Heart left ventricle (tissue), 16 donors: Measurements from ENCODE around the gene VEGFA. TPM values are rescaled to one million over a fixed set of nuclear protein-coding genes. Genes with fewer than 3 reads are reported as not detected.

Experiments
- ATAC-seq, 4 donors: fragments of 200-7000 bp; cut with Tn5 transposase; one replicate each; pipeline ENCODE4 v1.9.1; 2020 to 2022; ENCODE audit warnings: moderate library complexity in 4 of 4, mild to moderate bottlenecking in 3 of 4, moderate number of reproducible peaks in 1 of 4
- DNase-seq, 5 donors: peaks; one replicate each; pipeline ENCODE4 v3.0.0-alpha.2; 2020
- H3K27ac ChIP-seq, 12 donors: fragments of 200-600 bp; sonication (generic) in 4 of 12; one replicate each; pipeline versions ENCODE4 v1.5.0 to v1.8.0; 2016 to 2022; ENCODE audit warnings: mild to moderate bottlenecking in 2 of 12
- H3K27me3 ChIP-seq, 9 donors: fragments of 200-600 bp; sonication (generic) in 2 of 9; one replicate each; pipeline versions ENCODE4 v1.5.1 to v1.8.0; 2016 to 2022; ENCODE audit warnings: mild to moderate bottlenecking in 3 of 9
- H3K36me3 ChIP-seq, 9 donors: fragments of 200-600 bp; sonication (generic) in 2 of 9; one replicate each; pipeline versions ENCODE4 v1.5.0 to v1.8.0; 2018 to 2022; ENCODE audit warnings: mild to moderate bottlenecking in 2 of 9
- H3K4me1 ChIP-seq, 12 donors: fragments of 200-600 bp; sonication (generic) in 4 of 12; one replicate each; pipeline versions ENCODE4 v1.5.0 to v1.8.0; 2016 to 2022; ENCODE audit warnings: mild to moderate bottlenecking in 3 of 12
- H3K4me3 ChIP-seq, 12 donors: fragments of 200-600 bp; sonication (generic) in 4 of 12; one replicate each; pipeline versions ENCODE4 v1.5.0 to v1.8.0; 2017 to 2022; ENCODE audit warnings: mild to moderate bottlenecking in 9 of 12, moderate library complexity in 4 of 12
- H3K9me3 ChIP-seq, 12 donors: fragments of 200-600 bp; sonication (generic) in 4 of 12; one replicate each; pipeline versions ENCODE4 v1.5.0 to v1.8.0; 2016 to 2022; ENCODE audit warnings: mild to moderate bottlenecking in 1 of 12
- POLR2A ChIP-seq, 2 donors: fragments of 450-650 bp; IDR thresholded peaks; one replicate each; pipeline ENCODE4 v1.6.1; 2017; ENCODE audit warnings: antibody characterized with exemption in 2 of 2, mild to moderate bottlenecking in 2 of 2, moderate library complexity in 2 of 2
- WGBS, 4 donors: extraction: QIAGEN DNeasy Blood & Tissue Kit in 2 of 4; methylation state at CpG; one replicate each; pipeline versions ENCODE4 v1.1.5 to v1.1.7; 2013 to 2018; 5-methylcytosine and 5-hydroxymethylcytosine counted together
- intact Hi-C, 10 donors: fragments of 100-400 bp; cut with DNase I; formaldehyde crosslinking; loops; one replicate each; pipeline versions ENCODE4 v1.11.1 to v1.14.2; 2022
- polyA plus RNA-seq, 2 donors: library from polyadenylated mRNA; stranded (reverse); fragments of 200-250 nt; gene quantifications; one replicate each; pipeline ENCODE4 v1.2.3, GENCODE V29; 2013
- total RNA-seq, 9 donors: library from RNA; depleted of rRNA in 2 of 9; stranded (reverse); fragments of >200 nt in 2 of 9; fragmentation: NEBNext Ultra II Directional in 3 of 9; extraction: Animal tissue kit (Norgen Biotek cat#: 25700) in 3 of 9; gene quantifications; one replicate each; pipeline versions ENCODE4 v1.1.0 to v1.2.4, GENCODE V29; 2016 to 2023
- TF ChIP-seq, protein P1 (sequence below), 12 donors: fragments of 200-600 bp; sonication (generic) in 4 of 12; IDR thresholded peaks; one replicate each; pipeline versions ENCODE4 v1.5.0 to v1.8.0; 2018 to 2022; ENCODE audit warnings: antibody characterized with exemption in 12 of 12, mild to moderate bottlenecking in 5 of 12
- donor health status: ischemic (EF 13 %, LVEDD 7.1; RV severe dilation, severe dysfunction).
- donor health status: healthy with polysubstance abuse.
- donor health status: DM: no; HTN: yes; CAD: no.
- donor health status: DM: no; HTN: no; CAD: no.
- donor health status: ischemic (EF 25% LVEDD 6.9; RV normal size, moderate dysfunction).
- donor health status: ischemic (EF 25% LVEDD 5.7; RV mildly dilated, moderate dysfunction).
- donor health status: healthy.
- donor health status: DM: yes; HTN: yes; CAD: no.
- donor health status: ischemic (EF 35%, LVEDD 5.7; RV mildly dilated, moderate dysfunction).
- donor health status: nonischemic (EF 11% LVEDD 7.7; RV severe dilation, severe dysfunction).
- donor health status: DM: yes; HTN: yes; CAD: no.
- donor health status: PGD.
- donor health status: ischemic (EF 29% LVEDD 5.4; RV normal size, mild dysfunction).
- donor health status: nonischemic (EF 23%, LVEDD 6.1; RV moderate dilation, normal function).

The VEGFA gene
- total and polyA plus RNA-seq, 11 donors, result 83.0 to 254 (median 171) TPM

DNA sequence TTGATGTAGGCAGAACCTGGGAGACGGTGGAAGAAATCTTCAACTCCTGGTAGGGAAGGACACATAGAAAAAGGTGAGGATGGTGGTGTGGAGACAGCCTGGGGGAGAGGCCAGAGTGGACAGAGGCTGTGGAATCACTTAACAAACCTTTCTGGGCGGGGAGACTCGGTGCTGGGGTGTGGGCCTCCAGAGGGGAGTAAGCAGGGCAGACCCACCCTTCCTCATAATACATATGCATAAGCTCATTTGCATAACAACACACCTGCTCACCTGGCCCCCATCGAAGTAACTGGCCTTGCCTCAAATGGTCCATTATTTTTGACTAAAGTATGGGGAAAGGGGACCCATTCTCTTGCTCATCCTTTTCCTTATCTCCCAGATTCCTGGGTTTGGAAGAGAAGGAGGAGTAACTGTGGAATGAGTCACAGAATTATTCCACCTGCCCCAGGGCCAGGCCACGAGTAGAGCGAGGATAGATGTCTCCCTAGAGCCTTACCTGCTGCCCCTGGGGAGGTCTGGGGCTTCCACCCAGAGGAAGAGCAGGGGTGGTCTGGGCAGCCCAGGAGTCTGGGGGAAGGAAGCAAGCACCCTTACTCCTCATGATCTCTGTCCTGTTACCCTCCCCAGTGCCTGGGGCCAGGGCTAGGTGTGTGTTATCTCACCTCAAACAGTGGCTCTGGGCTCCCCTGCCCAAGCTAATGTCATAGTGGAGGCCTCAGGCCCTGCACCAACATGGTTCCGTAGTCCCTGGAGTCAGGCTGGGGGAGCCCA lies 10.7 kb upstream of the VEGFA start:
- H3K27me3 ChIP-seq, result no peaks in the 10 kb centered on the region
- no peak for TF ChIP-seq POLR2A (IDR thresholded peaks at IDR 0.05)
- TF ChIP-seq, protein P1, sequence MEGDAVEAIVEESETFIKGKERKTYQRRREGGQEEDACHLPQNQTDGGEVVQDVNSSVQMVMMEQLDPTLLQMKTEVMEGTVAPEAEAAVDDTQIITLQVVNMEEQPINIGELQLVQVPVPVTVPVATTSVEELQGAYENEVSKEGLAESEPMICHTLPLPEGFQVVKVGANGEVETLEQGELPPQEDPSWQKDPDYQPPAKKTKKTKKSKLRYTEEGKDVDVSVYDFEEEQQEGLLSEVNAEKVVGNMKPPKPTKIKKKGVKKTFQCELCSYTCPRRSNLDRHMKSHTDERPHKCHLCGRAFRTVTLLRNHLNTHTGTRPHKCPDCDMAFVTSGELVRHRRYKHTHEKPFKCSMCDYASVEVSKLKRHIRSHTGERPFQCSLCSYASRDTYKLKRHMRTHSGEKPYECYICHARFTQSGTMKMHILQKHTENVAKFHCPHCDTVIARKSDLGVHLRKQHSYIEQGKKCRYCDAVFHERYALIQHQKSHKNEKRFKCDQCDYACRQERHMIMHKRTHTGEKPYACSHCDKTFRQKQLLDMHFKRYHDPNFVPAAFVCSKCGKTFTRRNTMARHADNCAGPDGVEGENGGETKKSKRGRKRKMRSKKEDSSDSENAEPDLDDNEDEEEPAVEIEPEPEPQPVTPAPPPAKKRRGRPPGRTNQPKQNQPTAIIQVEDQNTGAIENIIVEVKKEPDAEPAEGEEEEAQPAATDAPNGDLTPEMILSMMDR (IDR thresholded peaks at IDR 0.05), result no peak
- no peak overlapping the region for H3K4me3 ChIP-seq
- DNase-seq, result no peak
- no peak for ATAC-seq
- intact Hi-C loops, result loop anchor here in 6 of 10 donors (2.0 to 10.0 kb wide), 4 partner anchors 37 to 155 kb away; no protein-coding TSS in a partner anchor
- H3K9me3 ChIP-seq, result no peaks in the 10 kb centered on the region
- H3K36me3 ChIP-seq, result no peaks in the 10 kb centered on the region
- peaks cover 0 to 7% (median 0%) of the 10 kb centered on the region in 12 donors for H3K4me1 ChIP-seq
- WGBS, 4 donors, result 67 to 77% (median 71%) methylated on average over 7 of the region's 7 CpGs
- no peak overlapping the region for H3K27ac ChIP-seq

DNA sequence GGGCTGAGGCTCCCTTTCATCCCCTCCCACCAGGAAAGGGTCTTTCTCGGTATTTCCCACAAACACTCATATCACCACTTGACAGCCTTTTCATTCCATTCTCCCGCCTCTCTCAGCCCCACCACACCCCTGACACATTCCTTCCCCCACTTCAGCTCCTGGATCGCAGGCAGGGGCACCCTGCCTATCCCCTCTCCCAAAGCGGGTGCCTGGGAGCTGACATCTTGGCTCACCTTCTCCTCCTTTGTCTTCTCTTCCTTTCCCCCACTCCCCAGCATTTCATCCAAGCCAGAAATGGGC lies 10.2 kb upstream of the VEGFA start:
- ATAC-seq (no peak), DNase-seq (no peak)
- H3K4me3 ChIP-seq, result no peak overlapping the region
- no peak overlapping the region for H3K27ac ChIP-seq
- peaks cover 0 to 7% (median 0%) of the 10 kb centered on the region in 12 donors for H3K4me1 ChIP-seq
- no peaks in the 10 kb centered on the region for H3K9me3 ChIP-seq
- H3K27me3 ChIP-seq, result no peaks in the 10 kb centered on the region
- intact Hi-C loops, result loop anchor here in 7 of 10 donors (2.0 to 10.0 kb wide), 7 partner anchors 33 to 185 kb away; no protein-coding TSS in a partner anchor
- no peaks in the 10 kb centered on the region for H3K36me3 ChIP-seq
- TF ChIP-seq, protein P1 (IDR thresholded peaks at IDR 0.05), result no peak
- no peak for TF ChIP-seq POLR2A (IDR thresholded peaks at IDR 0.05)
- 75 to 86% (median 84%) methylated on average over 4 of the region's 4 CpGs for whole genome bisulfite sequencing, 4 donors

DNA sequence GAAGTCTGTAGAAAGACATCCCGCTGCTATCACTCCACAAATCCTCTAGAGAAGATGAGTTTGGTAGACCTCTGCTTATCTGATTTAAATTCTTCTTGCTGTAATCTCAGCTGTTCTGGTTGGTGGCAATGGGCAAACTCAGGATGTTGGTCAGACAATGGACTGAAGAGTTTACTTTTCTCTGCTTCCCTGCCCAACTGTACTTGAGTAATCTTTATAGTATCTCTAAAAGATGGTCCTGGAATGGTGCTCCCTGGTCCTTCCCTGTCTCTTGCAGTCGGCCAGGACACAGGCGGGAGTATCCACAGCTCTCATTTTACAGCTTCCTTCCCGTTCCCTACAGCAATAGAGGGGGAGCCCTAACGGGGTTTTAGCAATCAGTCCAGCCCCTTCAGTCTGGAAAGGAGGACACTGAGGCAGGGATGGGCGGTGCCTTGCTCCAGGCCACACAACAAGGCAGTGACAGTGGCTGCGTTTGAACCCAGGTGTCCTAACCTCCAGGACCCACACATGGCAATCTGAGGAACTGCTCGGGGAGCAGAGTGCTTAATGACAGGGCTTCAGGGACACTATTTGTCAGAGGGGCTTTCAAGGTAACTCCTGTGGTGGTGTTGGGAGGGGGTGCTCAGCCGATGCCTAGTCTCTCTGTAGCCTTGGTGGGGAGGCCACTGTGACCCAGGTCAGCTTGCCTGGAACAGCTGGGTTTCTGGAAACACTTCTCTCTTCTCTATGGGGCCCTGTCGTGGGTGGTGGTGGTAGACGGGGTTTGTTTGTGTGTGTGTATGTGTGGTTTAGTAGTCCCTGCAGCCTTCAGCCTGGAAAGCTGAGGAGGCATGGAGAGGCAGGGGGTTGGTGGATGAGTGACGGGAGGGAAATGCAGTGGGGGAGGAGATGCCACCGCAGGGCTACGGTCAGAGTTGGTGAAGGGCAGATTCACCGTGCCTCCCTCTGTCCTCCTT lies 9.5 kb upstream of the VEGFA start:
- no peak overlapping the region for H3K27ac ChIP-seq
- ATAC-seq (no peak), DNase-seq (peak in 1 of 5 donors; percentile 6)
- H3K27me3 ChIP-seq, result no peaks in the 10 kb centered on the region
- no peaks in the 10 kb centered on the region for H3K9me3 ChIP-seq
- intact Hi-C loops, result loop anchor here in 2 of 10 donors (5.0 to 10.0 kb wide), 3 partner anchors 33 to 184 kb away; no protein-coding TSS in a partner anchor
- WGBS, 4 donors, result 77 to 81% (median 78%) methylated on average over 14 to 15 of the region's 15 CpGs
- no peak overlapping the region for H3K4me3 ChIP-seq
- H3K4me1 ChIP-seq, result peaks cover 0 to 7% (median 0%) of the 10 kb centered on the region in 12 donors
- TF ChIP-seq, protein P1 (IDR thresholded peaks at IDR 0.05), result no peak
- TF ChIP-seq POLR2A (IDR thresholded peaks at IDR 0.05), result no peak
- no peaks in the 10 kb centered on the region for H3K36me3 ChIP-seq
